IMR-90 (cell line): ENCODE data around the gene SOX9. TPM values are rescaled to one million over a fixed set of nuclear protein-coding genes. Genes with fewer than 3 reads are reported as not detected.

ENCODE experiments used
- ATAC-seq: fragments of 200-7000 bp; cut with Tn5 transposase; 2 replicates; pipeline ENCODE4 v1.9.1; 2020; ENCODE audit warnings: low read depth, mild to moderate bottlenecking, moderate library complexity
- BruUV-seq: library from RNA; stranded (reverse); fragments of 400-500 nt; replicated peaks from 2 replicates; lab custom pipeline; 2021; lab: Mats Ljungman, UMichigan
- CTCF ChIA-PET: fragments of 300-600 bp; formaldehyde crosslinking; extraction: SDS; loops from one replicate; lab custom pipeline; 2021; ENCODE audit warnings: antibody characterized with exemption; lab: Yijun Ruan, JAX
- POLR2A ChIA-PET: fragments of 300-600 bp; sonication (Branson Sonifier 250); formaldehyde crosslinking; loops from one replicate; lab custom pipeline; 2022; ENCODE audit warnings: antibody characterized with exemption; ENCODE audit not compliant: unreplicated experiment; lab: Charles Lee
- DNase-seq: peaks from one replicate; pipeline ENCODE4 v3.0.0; 2013
- H2AFZ ChIP-seq: replicated peaks from 2 replicates; pipeline ENCODE3; 2013; ENCODE audit warnings: low read length, mild to moderate bottlenecking; ENCODE audit not compliant: poor library complexity
- H2AK5ac ChIP-seq: 2 replicates; pipeline ENCODE4 v1.6.1; 2013; ENCODE audit warnings: low read depth, low read length, inconsistent platforms
- H2AK9ac ChIP-seq: replicated peaks from 2 replicates; pipeline ENCODE3; 2013; ENCODE audit warnings: mild to moderate bottlenecking, low read depth, low read length, moderate library complexity; ENCODE audit not compliant: poor library complexity
- H2BK120ac ChIP-seq: 2 replicates; pipeline ENCODE4 v1.6.1; 2013; ENCODE audit warnings: low read depth, low read length, inconsistent platforms
- H2BK15ac ChIP-seq: 3 replicates; pipeline ENCODE4 v1.6.1; 2013; ENCODE audit warnings: low read depth, low read length, inconsistent platforms
- H2BK20ac ChIP-seq: 2 replicates; pipeline ENCODE4 v1.6.1; 2013; ENCODE audit warnings: low read depth, mild to moderate bottlenecking, inconsistent platforms, low read length, moderate library complexity
- H2BK5ac ChIP-seq: 2 replicates; pipeline ENCODE4 v1.6.1; 2013; ENCODE audit warnings: mild to moderate bottlenecking, low read depth, low read length, inconsistent platforms; ENCODE audit not compliant: poor library complexity, severe bottlenecking
- H3K14ac ChIP-seq: replicated peaks from 2 replicates; pipeline ENCODE4 v1.6.1; 2013; ENCODE audit warnings: low read depth, low read length, inconsistent platforms
- H3K18ac ChIP-seq: 2 replicates; pipeline ENCODE4 v1.6.1; 2013; ENCODE audit warnings: low read depth, low read length, control low read depth
- H3K23ac ChIP-seq: 2 replicates; pipeline ENCODE4 v1.6.1; 2013; ENCODE audit warnings: low read depth, low read length, inconsistent platforms
- H3K27ac ChIP-seq: 2 replicates; pipeline ENCODE4 v1.5.1; 2013; ENCODE audit warnings: mild to moderate bottlenecking, control low read depth, low read length; ENCODE audit not compliant: insufficient read depth
- H3K27me3 ChIP-seq: 2 replicates; pipeline ENCODE4 v1.6.1; 2013; ENCODE audit warnings: low read length; ENCODE audit not compliant: control insufficient read depth, insufficient read depth
- H3K36me3 ChIP-seq: 2 replicates; pipeline ENCODE4 v1.6.1; 2013; ENCODE audit warnings: low read length, mixed read lengths; ENCODE audit not compliant: control insufficient read depth, insufficient read depth
- H3K4ac ChIP-seq: 2 replicates; pipeline ENCODE4 v1.6.1; 2013; ENCODE audit warnings: low read depth, low read length, inconsistent platforms
- H3K4me1 ChIP-seq: 2 replicates; pipeline ENCODE4 v1.6.1; 2013; ENCODE audit warnings: low read length, mixed read lengths; ENCODE audit not compliant: control insufficient read depth, insufficient read depth
- H3K4me2 ChIP-seq: 2 replicates; pipeline ENCODE4 v1.6.1; 2013; ENCODE audit warnings: low read depth, mild to moderate bottlenecking, control low read depth, low read length, moderate library complexity
- H3K4me3 ChIP-seq: 2 replicates; pipeline ENCODE4 v1.5.1; 2013; ENCODE audit warnings: low read depth, mild to moderate bottlenecking, control low read depth, low read length, moderate library complexity; ENCODE audit not compliant: insufficient read depth
- H3K56ac ChIP-seq: 2 replicates; pipeline ENCODE4 v1.6.1; 2013; ENCODE audit warnings: low read length, inconsistent platforms; ENCODE audit not compliant: insufficient read depth; ENCODE audit errors: extremely low read depth
- H3K79me1 ChIP-seq, 2 experiments: 2 replicates each; pipeline ENCODE4 v1.6.1; 2013; ENCODE audit warnings: low read length in 2 of 2, inconsistent platforms in 1 of 2, low read depth in 1 of 2
- H3K9ac ChIP-seq: 2 replicates; pipeline ENCODE4 v1.6.1; 2013; ENCODE audit warnings: low read depth, low read length, control low read depth
- H3K9me1 ChIP-seq: 2 replicates; pipeline ENCODE4 v1.6.1; 2013; ENCODE audit warnings: low read length, inconsistent platforms; ENCODE audit not compliant: insufficient read depth
- H3K9me3 ChIP-seq: 2 replicates; pipeline ENCODE4 v1.6.1; 2013; ENCODE audit warnings: low read length; ENCODE audit not compliant: control insufficient read depth, insufficient read depth
- H4K20me1 ChIP-seq: 2 replicates; pipeline ENCODE4 v1.6.1; 2013; ENCODE audit warnings: low read length, inconsistent platforms; ENCODE audit not compliant: insufficient read depth
- H4K5ac ChIP-seq: 2 replicates; pipeline ENCODE4 v1.6.1; 2013; ENCODE audit warnings: mild to moderate bottlenecking, low read depth, low read length, control low read depth
- H4K8ac ChIP-seq, 2 experiments: 2 replicates each; pipeline ENCODE4 v1.6.1; 2013; ENCODE audit warnings: low read depth in 2 of 2, low read length in 2 of 2, control low read depth in 1 of 2, inconsistent platforms in 1 of 2
- H4K91ac ChIP-seq: 2 replicates; pipeline ENCODE4 v1.6.1; 2013; ENCODE audit warnings: low read depth, low read length, inconsistent platforms; ENCODE audit not compliant: insufficient read depth
- BHLHE40 ChIP-seq: fragments of 150-350 bp; IDR thresholded peaks from 2 replicates; pipeline ENCODE4 v1.6.1; 2016; ENCODE audit warnings: mild to moderate bottlenecking, low read depth, low read length
- CEBPB ChIP-seq: IDR thresholded peaks from 2 replicates; pipeline ENCODE4 v1.6.1; 2012; ENCODE audit warnings: low read depth, low read length, improper control_type of control experiment
- CHD1 ChIP-seq: IDR thresholded peaks from 2 replicates; pipeline ENCODE4 v1.6.1; 2012; ENCODE audit warnings: low read depth, low read length, improper control_type of control experiment
- CTCF ChIP-seq: conservative IDR thresholded peaks from 2 replicates; pipeline ENCODE4 v1.5.1; 2012; ENCODE audit warnings: mild to moderate bottlenecking, low read depth, low read length, improper control_type of control experiment
- ELK1 ChIP-seq: fragments of 150-350 bp; IDR thresholded peaks from 2 replicates; pipeline ENCODE4 v1.6.1; 2016; ENCODE audit warnings: low read depth, mild to moderate bottlenecking, low read length, moderate library complexity, borderline replicate concordance
- FOS ChIP-seq: fragments of 150-350 bp; IDR thresholded peaks from 2 replicates; pipeline ENCODE4 v1.6.1; 2016; ENCODE audit warnings: low read depth, low read length
- MAFK ChIP-seq: IDR thresholded peaks from 2 replicates; pipeline ENCODE4 v1.6.1; 2012; ENCODE audit warnings: low read depth, low read length, improper control_type of control experiment
- MAZ ChIP-seq: IDR thresholded peaks from 2 replicates; pipeline ENCODE4 v1.6.1; 2012; ENCODE audit warnings: low read depth, mild to moderate bottlenecking, low read length, improper control_type of control experiment, moderate library complexity, borderline replicate concordance
- MXI1 ChIP-seq: IDR thresholded peaks from 2 replicates; pipeline ENCODE4 v1.6.1; 2012; ENCODE audit warnings: low read depth, mild to moderate bottlenecking, low read length, moderate library complexity, borderline replicate concordance
- NFE2L2 ChIP-seq: fragments of 150-350 bp; IDR thresholded peaks from 2 replicates; pipeline ENCODE4 v1.6.1; 2016; ENCODE audit warnings: low read depth, mild to moderate bottlenecking, low read length
- POLR2A ChIP-seq: IDR thresholded peaks from 2 replicates; pipeline ENCODE4 v1.6.1; 2012; ENCODE audit warnings: mild to moderate bottlenecking, low read depth, low read length
- RAD21 ChIP-seq: IDR thresholded peaks from 2 replicates; pipeline ENCODE4 v1.6.1; 2012; ENCODE audit warnings: low read length, improper control_type of control experiment
- RCOR1 ChIP-seq: IDR thresholded peaks from 2 replicates; pipeline ENCODE4 v1.6.1; 2012; ENCODE audit warnings: mild to moderate bottlenecking, low read length, improper control_type of control experiment; ENCODE audit not compliant: insufficient replicate concordance
- RFX5 ChIP-seq: IDR thresholded peaks from 2 replicates; pipeline ENCODE4 v1.8.0; 2012; ENCODE audit warnings: low read depth, mild to moderate bottlenecking, low read length, moderate library complexity
- SMC3 ChIP-seq: fragments of 150-350 bp; IDR thresholded peaks from 2 replicates; pipeline ENCODE4 v1.6.1; 2016; ENCODE audit warnings: low read depth, mild to moderate bottlenecking, antibody characterized with exemption, low read length, moderate library complexity
- USF2 ChIP-seq: fragments of 150-350 bp; IDR thresholded peaks from 2 replicates; pipeline ENCODE4 v1.6.1; 2017; ENCODE audit warnings: mild to moderate bottlenecking, antibody characterized with exemption, low read length, low read depth
- WGBS, 2 experiments: methylation state at CpG; one replicate each; pipeline versions ENCODE4 v1.1.5 to v1.1.7; 2013; ENCODE audit warnings: missing lambda C conversion rate in 2 of 2; ENCODE audit not compliant: insufficient read length in 1 of 2; ENCODE audit errors: extremely low coverage in 2 of 2; 5-methylcytosine and 5-hydroxymethylcytosine counted together
- dilution Hi-C: fragments of 300-500 bp; cut with HindIII; formaldehyde crosslinking; loops from one replicate; pipeline ENCODE4 v1.14.3; 2018; ENCODE audit warnings: low sequenced_read_pairs; ENCODE audit not compliant: unreplicated experiment
- in situ Hi-C: fragments of 300-500 bp; cut with MboI; formaldehyde crosslinking; loops from 3 replicates; pipeline ENCODE4 v1.14.3; 2019; ENCODE audit warnings: low sequenced_read_pairs, inconsistent platforms, mixed read lengths
- intact Hi-C: fragments of 100-400 bp; cut with micrococcal nuclease; formaldehyde crosslinking; loops from 2 replicates; pipeline ENCODE4 v1.10.0; 2022
- polyA plus RNA-seq, 3 experiments: library from polyadenylated mRNA; depleted of rRNA; stranded (reverse); fragments of >200 nt; gene quantifications; 2 replicates each; pipeline ENCODE4 v1.2.3, GENCODE V29; 2012; ENCODE audit warnings: low replicate concordance in 1 of 3
- total RNA-seq: library from RNA; depleted of rRNA; stranded (reverse); fragments of >200 nt; gene quantifications from 2 replicates; pipeline ENCODE4 v1.2.3, GENCODE V29; 2012

The SOX9 gene
- total and polyA plus RNA-seq, 2 of the 4 experiments (the other 2 are of a cell fraction) = 4.1 to 12.7 TPM

- CTCF ChIA-PET = no interaction called here
- no peak overlapping the region for H3K14ac ChIP-seq
- no peak overlapping the region for H3K9ac ChIP-seq
- ATAC-seq (no peak), DNase-seq (no peak)
- WGBS, 2 experiments = no CpG with 5 or more reads among the region's 2 CpGs
- no peak overlapping the region for H3K4me2 ChIP-seq
- no peak overlapping the region for H2AK9ac ChIP-seq
- no peaks in the 10 kb centered on the region for H3K36me3 ChIP-seq
- H3K79me1 ChIP-seq = no peaks in the 10 kb centered on the region
- no peak overlapping the region for H3K27ac ChIP-seq
- H3K9me1 ChIP-seq = peaks cover 5% of the 10 kb centered on the region
- POLR2A ChIA-PET = no interaction called here
- intact Hi-C loops (no loop called here), dilution Hi-C loops (no loop called here), in situ Hi-C loops (no loop called here)
- H4K5ac ChIP-seq = no peak overlapping the region
- no peak overlapping the region for H3K23ac ChIP-seq
- peaks cover 4% of the 10 kb centered on the region for H3K4me1 ChIP-seq
- BruUV-seq = no TSS peak
- no peak overlapping the region for H2BK20ac ChIP-seq
- no peak overlapping the region for H4K91ac ChIP-seq
- no peak overlapping the region for H2AFZ ChIP-seq
- H2BK5ac ChIP-seq = no peak overlapping the region
- no peak overlapping the region for H3K4me3 ChIP-seq
- H3K18ac ChIP-seq = no peak overlapping the region
- H2BK15ac ChIP-seq = no peak overlapping the region
- TF ChIP-seq BHLHE40 (no peak), MAZ (no peak), NFE2L2 (no peak), CEBPB (no peak), ELK1 (no peak), RCOR1 (no peak), CTCF (no peak), FOS (no peak), RFX5 (no peak), MAFK (no peak), MXI1 (no peak), SMC3 (no peak), RAD21 (no peak), USF2 (no peak), POLR2A (no peak), CHD1 (no peak)
- no peaks in the 10 kb centered on the region for H4K20me1 ChIP-seq
- no peak overlapping the region for H2AK5ac ChIP-seq
- H2BK120ac ChIP-seq = no peak overlapping the region
- H3K56ac ChIP-seq = no peak overlapping the region
- H3K27me3 ChIP-seq = no peaks in the 10 kb centered on the region; the same call in 1 of the 2 replicates
- no peak overlapping the region for H4K8ac ChIP-seq
- no peaks in the 10 kb centered on the region for H3K9me3 ChIP-seq
- no peak overlapping the region for H3K4ac ChIP-seq
Measured at GRCh38 chr17:72146371-72146770, 25.6 kb downstream of the SOX9 start.
